CD4-positive, alpha-beta T cell treated with Interleukin-10 for 1 hour (primary cell): ENCODE results near the gene BTBD2.

Source experiments
- DNase-seq: peaks from one replicate; pipeline ENCODE4 v3.0.0-alpha.2; 2020

BTBD2 gene

GRCh38 chr19:1936916-1937610 is 78.5 kb downstream of the BTBD2 start:
- DNase-seq: no peak

- no peak for DNase-seq
These were observed 79.1 kb downstream of the BTBD2 start for GRCh38 chr19:1936430-1936829.

- peak; percentile 37 for DNase-seq
These were observed 79.9 kb downstream of the BTBD2 start for GRCh38 chr19:1935484-1936208.
